ENCODE measurements around the gene EXD2.

- no peak for TF ChIP-seq CTCF (IDR thresholded peaks at IDR 0.05)
- TF ChIP-seq POLR2A (IDR thresholded peaks at IDR 0.05): no peak
Observed at GRCh38 chr14:69231486-69231885, 40.2 kb downstream of the EXD2 start.
